Activated CD4-positive, alpha-beta T cell treated with anti-CD3 and anti-CD28 coated beads for 1 hour (primary cell): ENCODE measurements around the gene PDPR.
"Not testable (repeated sequence)": the region's sequence is repeated elsewhere in the genome, so short reads cannot be mapped to it uniquely, and the experiment has no call there.

Experiments
- DNase-seq: peaks from one replicate; pipeline ENCODE4 v3.0.0-alpha.2; 2020

Gene PDPR

GRCh38 chr16:70113982-70114826 lies at the start of gene PDPR:
TSS of gene PDPR (plus strand) at chr16:70114332. CDS start at chr16:70120493, 6,161 bp downstream.
- peak; percentile 90 for DNase-seq

- peak; percentile 55 for DNase-seq
Measured at GRCh38 chr16:70064841-70065370, 49.2 kb upstream of the PDPR start.

GRCh38 chr16:70065376-70065745 lies 48.8 kb upstream of the PDPR start:
- DNase-seq: not testable (repeated sequence)

GRCh38 chr16:70065746-70066658 lies 48.1 kb upstream of the PDPR start:
- peak; percentile 88 for DNase-seq

- DNase-seq: not testable (repeated sequence)
Measured at GRCh38 chr16:70066751-70067150, 47.4 kb upstream of the PDPR start.

GRCh38 chr16:70079081-70079480 lies 35.1 kb upstream of the PDPR start:
- not testable (repeated sequence) for DNase-seq

GRCh38 chr16:70081219-70081618 lies 32.9 kb upstream of the PDPR start:
- DNase-seq: not testable (repeated sequence)

GRCh38 chr16:70083931-70084330 lies 30.2 kb upstream of the PDPR start:
- DNase-seq: not testable (repeated sequence)

GRCh38 chr16:70088160-70088559 lies 26.0 kb upstream of the PDPR start:
- DNase-seq: not testable (repeated sequence)

GRCh38 chr16:70088877-70089276 lies 25.3 kb upstream of the PDPR start:
- not testable (repeated sequence) for DNase-seq

- not testable (repeated sequence) for DNase-seq
Measured at GRCh38 chr16:70089289-70089688, 24.8 kb upstream of the PDPR start.

GRCh38 chr16:70091104-70091503 lies 23.0 kb upstream of the PDPR start:
- DNase-seq: not testable (repeated sequence)

- DNase-seq: not testable (repeated sequence)
Measured at GRCh38 chr16:70094096-70094495, 20.0 kb upstream of the PDPR start.

- DNase-seq: not testable (repeated sequence)
Measured at GRCh38 chr16:70109583-70110279, 4.4 kb upstream of the PDPR start.

GRCh38 chr16:70112162-70112561 lies 2.0 kb upstream of the PDPR start:
- DNase-seq: not testable (repeated sequence)

GRCh38 chr16:70113599-70113981 lies 542 bp upstream of the PDPR start:
- not testable (repeated sequence) for DNase-seq

- DNase-seq: not testable (repeated sequence)
Measured at GRCh38 chr16:70118354-70118753, 4.2 kb downstream of the PDPR start.

- DNase-seq: not testable (repeated sequence)
Measured at GRCh38 chr16:70118776-70119175, 4.6 kb downstream of the PDPR start.

GRCh38 chr16:70120398-70120797 lies 6.3 kb downstream of the PDPR start:
- not testable (repeated sequence) for DNase-seq

- DNase-seq: not testable (repeated sequence)
Measured at GRCh38 chr16:70123822-70124221, 9.7 kb downstream of the PDPR start.

GRCh38 chr16:70126226-70126625 lies 12.1 kb downstream of the PDPR start:
- not testable (repeated sequence) for DNase-seq

GRCh38 chr16:70127706-70128105 lies 13.6 kb downstream of the PDPR start:
- not testable (repeated sequence) for DNase-seq
